ENCODE results near the gene MARK4. TPM values are rescaled to one million over a fixed set of nuclear protein-coding genes. Genes with fewer than 3 reads are reported as not detected.
"Not testable (repeated sequence)": the region's sequence is repeated elsewhere in the genome, so short reads cannot be mapped to it uniquely, and the experiment has no call there.

The MARK4 gene
- total RNA-seq, 1 donor from 2014 or later: 16.7 TPM

- Histone ChIP-seq H3K36me3 (no peaks in the 10 kb centered on the region), H3K9me3 (no peaks in the 10 kb centered on the region), H3K27me3 (no peaks in the 10 kb centered on the region), H3K4me3 (no peak overlapping the region), H3K27ac (no peak overlapping the region), H3K4me1 (peaks cover 14% of the 10 kb centered on the region)
- TF ChIP-seq POLR2A (IDR thresholded peaks at IDR 0.05) (no peak), POLR2AphosphoS5 (IDR thresholded peaks at IDR 0.05; ENCODE audit: insufficient read depth in 1 of 2, low read depth in 1 of 2) (no peak), CTCF (IDR thresholded peaks at IDR 0.05) (no peak)
- intact Hi-C loops (cut with DNase I): no loop called here
- DNase-seq (ENCODE audit: extremely low spot score in 2 of 2): no peak
These were observed 32.6 kb upstream of the MARK4 start for GRCh38 chr19:45218426-45218825.

GRCh38 chr19:45218911-45219743 is 31.9 kb upstream of the MARK4 start:
- H3K27ac ChIP-seq: no peak overlapping the region
- H3K36me3 ChIP-seq: no peaks in the 10 kb centered on the region
- no peak for DNase-seq (ENCODE audit: extremely low spot score in 2 of 2)
- no peaks in the 10 kb centered on the region for H3K9me3 ChIP-seq
- TF ChIP-seq POLR2A (IDR thresholded peaks at IDR 0.05) (no peak), CTCF (IDR thresholded peaks at IDR 0.05) (no peak), POLR2AphosphoS5 (IDR thresholded peaks at IDR 0.05; ENCODE audit: insufficient read depth in 1 of 2, low read depth in 1 of 2) (no peak)
- peaks cover 14% of the 10 kb centered on the region for H3K4me1 ChIP-seq
- H3K27me3 ChIP-seq: no peaks in the 10 kb centered on the region
- no peak overlapping the region for H3K4me3 ChIP-seq
- intact Hi-C loops (cut with DNase I): no loop called here

- Histone ChIP-seq H3K4me1 (no peaks in the 10 kb centered on the region), H3K27ac (no peak overlapping the region), H3K9me3 (no peaks in the 10 kb centered on the region), H3K27me3 (no peaks in the 10 kb centered on the region), H3K36me3 (no peaks in the 10 kb centered on the region), H3K4me3 (no peak overlapping the region)
- TF ChIP-seq POLR2A (IDR thresholded peaks at IDR 0.05): no peak
- no peak for TF ChIP-seq CTCF (IDR thresholded peaks at IDR 0.05)
- TF ChIP-seq POLR2AphosphoS5 (IDR thresholded peaks at IDR 0.05; ENCODE audit: insufficient read depth in 1 of 2, low read depth in 1 of 2): no peak
- intact Hi-C loops (cut with DNase I): no loop called here
- DNase-seq (ENCODE audit: extremely low spot score in 2 of 2): no peak
These were observed 28.3 kb upstream of the MARK4 start for GRCh38 chr19:45222724-45223123.

GRCh38 chr19:45223879-45224278 is 27.2 kb upstream of the MARK4 start:
- H3K27me3 ChIP-seq: no peaks in the 10 kb centered on the region
- DNase-seq (ENCODE audit: extremely low spot score in 2 of 2): no peak
- intact Hi-C loops (cut with DNase I): no loop called here
- TF ChIP-seq CTCF (IDR thresholded peaks at IDR 0.05): no peak
- TF ChIP-seq POLR2AphosphoS5 (IDR thresholded peaks at IDR 0.05; ENCODE audit: insufficient read depth in 1 of 2, low read depth in 1 of 2): no peak
- no peak for TF ChIP-seq POLR2A (IDR thresholded peaks at IDR 0.05)
- no peak overlapping the region for H3K27ac ChIP-seq
- no peak overlapping the region for H3K4me3 ChIP-seq
- no peaks in the 10 kb centered on the region for H3K36me3 ChIP-seq
- H3K4me1 ChIP-seq: no peaks in the 10 kb centered on the region
- H3K9me3 ChIP-seq: no peaks in the 10 kb centered on the region

GRCh38 chr19:45224645-45225044 is 26.4 kb upstream of the MARK4 start:
- no peak for TF ChIP-seq POLR2AphosphoS5 (IDR thresholded peaks at IDR 0.05; ENCODE audit: insufficient read depth in 1 of 2, low read depth in 1 of 2)
- no peak for TF ChIP-seq CTCF (IDR thresholded peaks at IDR 0.05)
- no peak for TF ChIP-seq POLR2A (IDR thresholded peaks at IDR 0.05)
- Histone ChIP-seq H3K27me3 (no peaks in the 10 kb centered on the region), H3K27ac (no peak overlapping the region), H3K9me3 (no peaks in the 10 kb centered on the region), H3K4me1 (no peaks in the 10 kb centered on the region), H3K4me3 (no peak overlapping the region), H3K36me3 (no peaks in the 10 kb centered on the region)
- intact Hi-C loops (cut with DNase I): no loop called here
- no peak for DNase-seq (ENCODE audit: extremely low spot score in 2 of 2)

- not testable (repeated sequence) for H3K27ac ChIP-seq; H3K4me3 ChIP-seq; H3K36me3 ChIP-seq; DNase-seq (ENCODE audit: extremely low spot score in 2 of 2); H3K4me1 ChIP-seq; H3K27me3 ChIP-seq; H3K9me3 ChIP-seq
- intact Hi-C loops (cut with DNase I): loop anchor here (2.0 kb wide), 1 partner anchor 40 kb away; no protein-coding TSS in a partner anchor
These were observed 22.0 kb upstream of the MARK4 start for GRCh38 chr19:45229056-45229455.
